Coronary artery (tissue), 2 donors: ENCODE measurements around the gene ADARB2.

Experiments used
- DNase-seq: peaks from one replicate; pipeline ENCODE4 v3.0.0-alpha.2; 2017; ENCODE audit warnings: low spot score
- H3K27ac ChIP-seq, 2 donors: fragments of 200-600 bp; sonication (generic); one replicate each; pipeline ENCODE4 v1.5.1; 2016 to 2019
- H3K4me3 ChIP-seq: fragments of 200-600 bp; sonication (generic); 2 replicates; pipeline ENCODE4 v1.5.1; 2016; ENCODE audit warnings: mild to moderate bottlenecking, moderate library complexity
- CTCF ChIP-seq: fragments of 200-600 bp; sonication (generic); IDR thresholded peaks from one replicate; pipeline ENCODE4 v1.5.1; 2019; ENCODE audit warnings: antibody characterized with exemption

The ADARB2 gene

DNA sequence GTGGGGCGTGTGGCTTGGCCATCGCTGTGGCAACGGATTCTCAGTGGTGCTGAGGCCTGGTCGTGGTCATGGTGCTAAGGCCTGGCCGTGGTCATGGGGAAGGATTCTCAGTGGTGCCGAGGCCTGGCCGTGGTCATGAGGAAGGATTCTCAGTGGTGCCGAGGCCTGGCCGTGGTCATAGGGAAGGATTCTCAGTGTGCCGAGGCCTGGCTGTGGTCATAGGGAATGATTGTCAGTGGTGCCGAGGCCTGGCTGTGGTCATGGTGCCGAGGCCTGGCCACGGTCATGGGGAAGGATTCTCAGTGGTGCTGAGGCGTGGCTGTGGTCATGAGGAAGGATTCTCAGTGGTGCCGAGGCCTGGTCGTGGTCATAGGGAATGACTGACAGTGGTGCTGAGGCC lies 327.9 kb downstream of the ADARB2 start:
- TF ChIP-seq CTCF, result no peak
- peak; percentile 53 for DNase-seq
- Histone ChIP-seq H3K27ac (no peak overlapping the region), H3K4me3 (no peak overlapping the region)

DNA sequence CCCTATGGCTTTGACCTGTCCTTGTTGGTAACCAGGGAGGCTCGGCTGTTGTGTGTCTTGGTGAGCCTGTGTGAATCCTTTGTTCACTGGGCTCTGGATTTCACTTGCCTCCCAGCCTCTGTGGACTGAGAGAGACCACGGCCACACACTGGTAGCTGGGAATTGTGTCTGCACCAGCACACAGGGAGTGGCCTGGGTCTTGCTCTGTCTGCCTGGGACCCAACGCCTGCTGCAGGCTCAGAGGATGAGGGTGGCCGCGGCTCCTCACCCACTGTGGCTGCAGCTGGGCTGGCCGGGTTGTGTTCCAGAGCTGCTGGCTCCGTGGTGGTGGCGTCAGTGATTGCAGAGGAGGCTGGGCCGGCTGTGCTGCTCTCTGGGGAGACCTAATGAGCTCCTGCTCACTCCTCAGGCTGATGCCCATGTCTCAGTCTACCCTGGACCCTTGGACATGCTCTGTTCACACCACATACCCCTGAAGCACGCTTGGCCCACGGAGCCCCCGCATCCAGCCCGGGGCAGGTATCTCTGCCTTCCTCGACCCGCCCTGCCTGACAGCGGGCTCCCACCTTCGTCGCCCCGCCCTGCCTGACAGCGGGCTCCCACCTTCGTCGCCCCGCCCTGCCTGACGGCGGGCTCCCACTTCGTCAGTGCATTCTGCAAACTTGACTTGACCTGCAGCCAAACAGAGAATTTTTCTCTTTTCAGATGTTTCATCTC lies 328.5 kb downstream of the ADARB2 start:
- Histone ChIP-seq H3K27ac (no peak overlapping the region), H3K4me3 (no peak overlapping the region)
- TF ChIP-seq CTCF, result no peak
- peak; percentile 63 for DNase-seq

- peak; percentile 49 for DNase-seq
- no peak overlapping the region for H3K27ac ChIP-seq
- no peak for TF ChIP-seq CTCF
Observed at GRCh38 chr10:1406967-1407945, 330.1 kb downstream of the ADARB2 start.

DNA sequence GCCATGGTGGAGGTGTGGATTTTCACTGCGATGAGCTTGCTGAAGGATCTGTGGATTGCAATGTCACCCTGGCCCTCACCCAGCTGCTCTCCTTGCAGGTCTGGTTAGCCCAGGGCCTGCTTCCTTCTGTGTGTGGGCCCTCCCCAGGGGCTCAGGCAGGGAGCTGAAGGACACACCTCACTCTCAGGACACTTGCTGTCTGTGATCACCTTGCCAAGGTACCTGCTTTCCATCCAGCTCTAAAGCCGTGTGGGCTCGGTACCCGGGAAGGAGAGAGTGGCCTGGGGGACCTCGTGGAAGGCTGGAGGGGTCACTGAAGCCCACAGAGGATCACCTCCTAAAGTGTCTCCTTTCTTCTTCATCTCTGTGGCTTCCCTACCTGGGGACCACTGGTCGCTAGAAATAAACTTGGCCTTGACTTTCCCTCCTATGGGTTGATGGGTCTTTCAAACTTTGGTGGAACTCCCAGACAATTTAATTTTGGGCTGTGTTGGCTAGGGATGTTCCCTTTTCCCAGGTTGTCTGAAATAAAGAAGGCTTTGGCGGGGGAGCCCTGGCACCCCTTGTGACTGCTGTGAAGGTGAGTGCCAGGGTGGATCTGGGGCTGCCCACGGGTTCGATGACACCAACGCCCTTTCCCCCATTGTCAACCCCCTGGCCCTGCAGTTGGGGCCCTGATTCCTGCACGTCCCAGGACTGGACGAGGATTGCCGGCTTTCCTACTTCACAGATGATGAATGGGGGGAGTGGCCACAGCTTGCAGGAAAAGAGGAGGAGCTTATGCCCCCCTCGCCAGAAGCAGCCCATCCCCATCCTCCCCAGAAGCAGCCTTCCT lies 331.0 kb downstream of the ADARB2 start:
- no peak for DNase-seq

More at GRCh38 chr10:1406967-1407945, 330.1 kb downstream of the ADARB2 start:
- H3K4me3 ChIP-seq, result no peak overlapping the region

GRCh38 chr10:1404323-1405260 lies 332.7 kb downstream of the ADARB2 start:
- no peak for DNase-seq
- H3K27ac ChIP-seq, result no peak overlapping the region
- H3K4me3 ChIP-seq, result no peak overlapping the region
- no peak for TF ChIP-seq CTCF

More for the DNA sequence above, 331.0 kb downstream of the ADARB2 start:
- Histone ChIP-seq H3K27ac (no peak overlapping the region), H3K4me3 (no peak overlapping the region)
- no peak for TF ChIP-seq CTCF
